Measurements from ENCODE around the gene MRPL41. TPM values are rescaled to one million over a fixed set of nuclear protein-coding genes. Genes with fewer than 3 reads are reported as not detected.

Gene MRPL41
- polyA plus RNA-seq, 2 of the 4 experiments (the other 2 are of a cell fraction): 19.7 to 54.4 TPM

DNA sequence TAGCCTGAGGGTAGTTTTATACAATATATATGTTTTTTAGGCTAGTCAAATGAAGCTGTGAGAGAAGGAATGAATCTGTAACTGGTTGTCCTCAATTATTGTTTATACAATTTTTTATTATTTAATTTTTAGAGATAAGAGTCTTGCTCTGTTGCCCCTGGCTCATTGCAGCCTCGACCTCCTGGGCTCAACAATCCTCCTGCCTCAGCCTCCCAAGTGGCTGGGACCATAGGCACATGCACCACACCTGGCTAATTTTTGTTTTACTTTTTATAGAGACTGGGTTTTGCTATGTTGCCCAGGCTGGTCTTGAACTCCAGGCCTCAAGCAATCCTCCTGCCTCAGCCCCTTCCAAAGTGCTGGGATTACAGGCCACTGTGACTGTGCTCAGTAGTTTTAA is 2.7 kb downstream of the MRPL41 start:
- no peak for DNase-seq (ENCODE audit: low read depth in 1 of 2, low spot score in 1 of 2)
- Histone ChIP-seq H3K9me3 (no peaks in the 10 kb centered on the region), H3K4me2 (no peak overlapping the region), H3K4me1 (peaks cover 15% of the 10 kb centered on the region), H3K4me3 (no peak overlapping the region), H3K27ac (no peak overlapping the region)
- WGBS (ENCODE audit: missing lambda C conversion rate): 91% methylated on average over 1 of the region's 1 CpG
- CTCF ChIA-PET: interaction anchor here (0.6 to 3.8 kb wide), 4 partner anchors 9 to 399 kb away, joined by 3 to 14 read pairs (median 4); partner anchors contain the start of gene DPH7
- no peak for FAIRE-seq
- no peak for ATAC-seq
- POLR2A ChIA-PET: no interaction called here
- TF ChIP-seq SMC3 (IDR thresholded peaks at IDR 0.05) (no peak), MAFK (IDR thresholded peaks at IDR 0.05; ENCODE audit: partially characterized antibody) (no peak), POLR2A (IDR thresholded peaks at IDR 0.05; ENCODE audit: low read length) (no peak), SREBF2 (IDR thresholded peaks at IDR 0.05) (no peak), TFCP2L1 (CRISPR knock-in tag; IDR thresholded peaks at IDR 0.05) (no peak), HDAC2 (IDR thresholded peaks at IDR 0.05) (no peak), CHD4 (IDR thresholded peaks at IDR 0.05; ENCODE audit: borderline replicate concordance) (no peak), ZNF302 (CRISPR knock-in tag; IDR thresholded peaks at IDR 0.05) (no peak), RNF2 (IDR thresholded peaks at IDR 0.05; ENCODE audit: borderline replicate concordance, low read depth) (no peak), CEBPB (IDR thresholded peaks at IDR 0.05) (no peak), CBX2 (IDR thresholded peaks at IDR 0.05; ENCODE audit: borderline replicate concordance, low read depth) (no peak), ESRRA (IDR thresholded peaks at IDR 0.05; ENCODE audit: borderline replicate concordance, low read length) (no peak), KDM1A (IDR thresholded peaks at IDR 0.05; ENCODE audit: low read depth) (no peak), JUNB (IDR thresholded peaks at IDR 0.05) (no peak)
- TF ChIP-seq, protein P1, sequence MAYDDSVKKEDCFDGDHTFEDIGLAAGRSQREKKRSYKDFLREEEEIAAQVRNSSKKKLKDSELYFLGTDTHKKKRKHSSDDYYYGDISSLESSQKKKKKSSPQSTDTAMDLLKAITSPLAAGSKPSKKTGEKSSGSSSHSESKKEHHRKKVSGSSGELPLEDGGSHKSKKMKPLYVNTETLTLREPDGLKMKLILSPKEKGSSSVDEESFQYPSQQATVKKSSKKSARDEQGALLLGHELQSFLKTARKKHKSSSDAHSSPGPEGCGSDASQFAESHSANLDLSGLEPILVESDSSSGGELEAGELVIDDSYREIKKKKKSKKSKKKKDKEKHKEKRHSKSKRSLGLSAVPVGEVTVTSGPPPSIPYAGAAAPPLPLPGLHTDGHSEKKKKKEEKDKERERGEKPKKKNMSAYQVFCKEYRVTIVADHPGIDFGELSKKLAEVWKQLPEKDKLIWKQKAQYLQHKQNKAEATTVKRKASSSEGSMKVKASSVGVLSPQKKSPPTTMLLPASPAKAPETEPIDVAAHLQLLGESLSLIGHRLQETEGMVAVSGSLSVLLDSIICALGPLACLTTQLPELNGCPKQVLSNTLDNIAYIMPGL (CRISPR knock-in tag; IDR thresholded peaks at IDR 0.05; ENCODE audit: borderline replicate concordance): no peak
- TF ChIP-seq, protein P2, sequence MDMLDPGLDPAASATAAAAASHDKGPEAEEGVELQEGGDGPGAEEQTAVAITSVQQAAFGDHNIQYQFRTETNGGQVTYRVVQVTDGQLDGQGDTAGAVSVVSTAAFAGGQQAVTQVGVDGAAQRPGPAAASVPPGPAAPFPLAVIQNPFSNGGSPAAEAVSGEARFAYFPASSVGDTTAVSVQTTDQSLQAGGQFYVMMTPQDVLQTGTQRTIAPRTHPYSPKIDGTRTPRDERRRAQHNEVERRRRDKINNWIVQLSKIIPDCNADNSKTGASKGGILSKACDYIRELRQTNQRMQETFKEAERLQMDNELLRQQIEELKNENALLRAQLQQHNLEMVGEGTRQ (IDR thresholded peaks at IDR 0.05): no peak
- TF ChIP-seq, protein P3, sequence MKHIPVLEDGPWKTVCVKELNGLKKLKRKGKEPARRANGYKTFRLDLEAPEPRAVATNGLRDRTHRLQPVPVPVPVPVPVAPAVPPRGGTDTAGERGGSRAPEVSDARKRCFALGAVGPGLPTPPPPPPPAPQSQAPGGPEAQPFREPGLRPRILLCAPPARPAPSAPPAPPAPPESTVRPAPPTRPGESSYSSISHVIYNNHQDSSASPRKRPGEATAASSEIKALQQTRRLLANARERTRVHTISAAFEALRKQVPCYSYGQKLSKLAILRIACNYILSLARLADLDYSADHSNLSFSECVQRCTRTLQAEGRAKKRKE (CRISPR knock-in tag; IDR thresholded peaks at IDR 0.05; ENCODE audit: low read depth): no peak
- TF ChIP-seq, protein P4, sequence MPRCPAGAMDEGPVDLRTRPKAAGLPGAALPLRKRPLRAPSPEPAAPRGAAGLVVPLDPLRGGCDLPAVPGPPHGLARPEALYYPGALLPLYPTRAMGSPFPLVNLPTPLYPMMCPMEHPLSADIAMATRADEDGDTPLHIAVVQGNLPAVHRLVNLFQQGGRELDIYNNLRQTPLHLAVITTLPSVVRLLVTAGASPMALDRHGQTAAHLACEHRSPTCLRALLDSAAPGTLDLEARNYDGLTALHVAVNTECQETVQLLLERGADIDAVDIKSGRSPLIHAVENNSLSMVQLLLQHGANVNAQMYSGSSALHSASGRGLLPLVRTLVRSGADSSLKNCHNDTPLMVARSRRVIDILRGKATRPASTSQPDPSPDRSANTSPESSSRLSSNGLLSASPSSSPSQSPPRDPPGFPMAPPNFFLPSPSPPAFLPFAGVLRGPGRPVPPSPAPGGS (IDR thresholded peaks at IDR 0.05): no peak
- TF ChIP-seq, protein P5, sequence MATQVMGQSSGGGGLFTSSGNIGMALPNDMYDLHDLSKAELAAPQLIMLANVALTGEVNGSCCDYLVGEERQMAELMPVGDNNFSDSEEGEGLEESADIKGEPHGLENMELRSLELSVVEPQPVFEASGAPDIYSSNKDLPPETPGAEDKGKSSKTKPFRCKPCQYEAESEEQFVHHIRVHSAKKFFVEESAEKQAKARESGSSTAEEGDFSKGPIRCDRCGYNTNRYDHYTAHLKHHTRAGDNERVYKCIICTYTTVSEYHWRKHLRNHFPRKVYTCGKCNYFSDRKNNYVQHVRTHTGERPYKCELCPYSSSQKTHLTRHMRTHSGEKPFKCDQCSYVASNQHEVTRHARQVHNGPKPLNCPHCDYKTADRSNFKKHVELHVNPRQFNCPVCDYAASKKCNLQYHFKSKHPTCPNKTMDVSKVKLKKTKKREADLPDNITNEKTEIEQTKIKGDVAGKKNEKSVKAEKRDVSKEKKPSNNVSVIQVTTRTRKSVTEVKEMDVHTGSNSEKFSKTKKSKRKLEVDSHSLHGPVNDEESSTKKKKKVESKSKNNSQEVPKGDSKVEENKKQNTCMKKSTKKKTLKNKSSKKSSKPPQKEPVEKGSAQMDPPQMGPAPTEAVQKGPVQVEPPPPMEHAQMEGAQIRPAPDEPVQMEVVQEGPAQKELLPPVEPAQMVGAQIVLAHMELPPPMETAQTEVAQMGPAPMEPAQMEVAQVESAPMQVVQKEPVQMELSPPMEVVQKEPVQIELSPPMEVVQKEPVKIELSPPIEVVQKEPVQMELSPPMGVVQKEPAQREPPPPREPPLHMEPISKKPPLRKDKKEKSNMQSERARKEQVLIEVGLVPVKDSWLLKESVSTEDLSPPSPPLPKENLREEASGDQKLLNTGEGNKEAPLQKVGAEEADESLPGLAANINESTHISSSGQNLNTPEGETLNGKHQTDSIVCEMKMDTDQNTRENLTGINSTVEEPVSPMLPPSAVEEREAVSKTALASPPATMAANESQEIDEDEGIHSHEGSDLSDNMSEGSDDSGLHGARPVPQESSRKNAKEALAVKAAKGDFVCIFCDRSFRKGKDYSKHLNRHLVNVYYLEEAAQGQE (IDR thresholded peaks at IDR 0.05): no peak

DNA sequence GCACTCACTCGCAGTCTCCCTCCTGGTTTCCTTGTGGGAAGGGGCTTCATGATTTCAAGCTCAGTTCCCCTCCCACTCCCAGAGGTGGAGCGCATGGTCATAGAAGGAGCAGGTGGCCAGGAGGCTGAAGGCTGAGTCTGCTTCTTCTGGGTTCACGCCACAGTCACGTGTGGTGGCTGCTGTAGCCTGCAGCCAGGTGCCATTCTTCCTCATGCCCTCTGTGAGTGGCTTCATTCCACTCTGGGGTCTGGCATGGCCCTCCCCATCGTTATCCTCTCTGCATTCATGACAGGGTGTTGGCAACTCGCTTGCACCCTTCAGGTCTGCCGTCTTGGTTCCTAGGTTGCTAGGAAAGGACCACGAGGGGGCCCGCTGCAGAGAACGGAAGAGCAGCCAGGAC is 3.5 kb downstream of the MRPL41 start:
- ChIA-PET POLR2A (no interaction called here), CTCF (interaction anchor here (0.6 to 3.8 kb wide), 3 partner anchors 10 to 912 kb away, joined by 5 to 14 read pairs (median 6); partner anchors contain the start of gene DPH7)
- FAIRE-seq: no peak
- no peak for ATAC-seq
- DNase-seq (ENCODE audit: low read depth in 1 of 2, low spot score in 1 of 2): no peak
- Histone ChIP-seq H3K27ac (no peak overlapping the region), H3K4me2 (no peak overlapping the region), H3K4me1 (peaks cover 10% of the 10 kb centered on the region), H3K9me3 (no peaks in the 10 kb centered on the region), H3K4me3 (no peak overlapping the region)
- WGBS (ENCODE audit: missing lambda C conversion rate): 95% methylated on average over 10 of the region's 10 CpGs
- no peak for TF ChIP-seq FOSL2 (IDR thresholded peaks at IDR 0.05)
- no peak for TF ChIP-seq FOSL2 (CRISPR knock-in tag; IDR thresholded peaks at IDR 0.05)
- TF ChIP-seq JUNB (IDR thresholded peaks at IDR 0.05): no peak
- no peak for TF ChIP-seq EP300 (IDR thresholded peaks at IDR 0.05)
- TF ChIP-seq, protein P6, sequence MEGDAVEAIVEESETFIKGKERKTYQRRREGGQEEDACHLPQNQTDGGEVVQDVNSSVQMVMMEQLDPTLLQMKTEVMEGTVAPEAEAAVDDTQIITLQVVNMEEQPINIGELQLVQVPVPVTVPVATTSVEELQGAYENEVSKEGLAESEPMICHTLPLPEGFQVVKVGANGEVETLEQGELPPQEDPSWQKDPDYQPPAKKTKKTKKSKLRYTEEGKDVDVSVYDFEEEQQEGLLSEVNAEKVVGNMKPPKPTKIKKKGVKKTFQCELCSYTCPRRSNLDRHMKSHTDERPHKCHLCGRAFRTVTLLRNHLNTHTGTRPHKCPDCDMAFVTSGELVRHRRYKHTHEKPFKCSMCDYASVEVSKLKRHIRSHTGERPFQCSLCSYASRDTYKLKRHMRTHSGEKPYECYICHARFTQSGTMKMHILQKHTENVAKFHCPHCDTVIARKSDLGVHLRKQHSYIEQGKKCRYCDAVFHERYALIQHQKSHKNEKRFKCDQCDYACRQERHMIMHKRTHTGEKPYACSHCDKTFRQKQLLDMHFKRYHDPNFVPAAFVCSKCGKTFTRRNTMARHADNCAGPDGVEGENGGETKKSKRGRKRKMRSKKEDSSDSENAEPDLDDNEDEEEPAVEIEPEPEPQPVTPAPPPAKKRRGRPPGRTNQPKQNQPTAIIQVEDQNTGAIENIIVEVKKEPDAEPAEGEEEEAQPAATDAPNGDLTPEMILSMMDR (IDR thresholded peaks at IDR 0.05): no peak
- no peak for TF ChIP-seq KDM5A (IDR thresholded peaks at IDR 0.05)
- TF ChIP-seq PHF8 (IDR thresholded peaks at IDR 0.05; ENCODE audit: borderline replicate concordance, low read depth): no peak
